GM12874 (cell line): ENCODE data around the gene NRAP.

Experiments
- TF ChIP-seq, protein P1 (sequence below): IDR thresholded peaks from 2 replicates; pipeline ENCODE4 v1.5.1; 2011; ENCODE audit warnings: low read depth, mild to moderate bottlenecking, control low read depth, low read length, moderate library complexity; ENCODE audit not compliant: insufficient read depth

Gene NRAP

DNA sequence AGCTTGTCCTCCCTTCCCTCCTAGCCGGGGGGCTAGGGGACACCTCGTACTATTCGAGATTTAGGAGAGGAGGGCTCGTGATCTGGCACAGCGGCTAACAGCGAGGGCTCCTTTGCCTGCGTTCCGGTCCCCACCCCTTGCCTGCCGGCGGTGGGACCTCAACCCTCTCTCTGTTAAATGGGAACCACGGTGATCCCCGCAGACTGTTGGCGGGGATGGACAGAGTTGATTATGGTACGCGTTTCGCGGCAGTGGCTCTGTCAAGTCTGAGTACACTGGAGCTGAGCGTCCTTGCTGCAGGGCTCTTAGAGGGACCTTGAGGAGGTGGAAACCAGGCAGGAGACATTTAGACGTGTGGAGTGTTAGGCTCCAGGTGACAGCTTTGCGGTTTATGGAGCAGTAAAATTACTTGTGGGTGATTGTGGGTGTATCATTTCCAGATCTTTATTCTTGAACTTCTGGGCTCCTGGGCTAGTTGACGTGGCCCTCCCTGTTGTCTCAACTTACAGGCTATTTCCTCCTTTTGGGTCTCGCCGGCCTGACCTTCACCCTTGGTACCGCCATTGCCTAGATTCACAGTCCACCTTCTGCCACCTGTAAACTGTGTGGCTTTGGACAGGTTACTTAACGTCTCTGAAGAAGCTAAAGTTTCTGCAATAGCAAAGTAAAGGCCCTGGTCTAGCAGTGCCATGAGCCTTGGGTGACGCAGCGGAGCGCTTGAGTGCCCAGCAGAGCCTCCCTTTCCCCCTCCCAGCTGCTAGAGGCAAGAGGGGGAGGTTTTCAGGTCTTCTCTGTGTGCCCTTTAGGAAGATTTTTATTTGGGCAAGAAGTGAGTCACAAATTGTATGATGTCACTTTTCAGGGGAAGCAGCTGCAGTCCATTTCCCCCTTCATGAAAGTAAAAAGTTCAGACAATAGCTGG, 16.6 kb upstream of the NRAP start:
- TF ChIP-seq, protein P1, sequence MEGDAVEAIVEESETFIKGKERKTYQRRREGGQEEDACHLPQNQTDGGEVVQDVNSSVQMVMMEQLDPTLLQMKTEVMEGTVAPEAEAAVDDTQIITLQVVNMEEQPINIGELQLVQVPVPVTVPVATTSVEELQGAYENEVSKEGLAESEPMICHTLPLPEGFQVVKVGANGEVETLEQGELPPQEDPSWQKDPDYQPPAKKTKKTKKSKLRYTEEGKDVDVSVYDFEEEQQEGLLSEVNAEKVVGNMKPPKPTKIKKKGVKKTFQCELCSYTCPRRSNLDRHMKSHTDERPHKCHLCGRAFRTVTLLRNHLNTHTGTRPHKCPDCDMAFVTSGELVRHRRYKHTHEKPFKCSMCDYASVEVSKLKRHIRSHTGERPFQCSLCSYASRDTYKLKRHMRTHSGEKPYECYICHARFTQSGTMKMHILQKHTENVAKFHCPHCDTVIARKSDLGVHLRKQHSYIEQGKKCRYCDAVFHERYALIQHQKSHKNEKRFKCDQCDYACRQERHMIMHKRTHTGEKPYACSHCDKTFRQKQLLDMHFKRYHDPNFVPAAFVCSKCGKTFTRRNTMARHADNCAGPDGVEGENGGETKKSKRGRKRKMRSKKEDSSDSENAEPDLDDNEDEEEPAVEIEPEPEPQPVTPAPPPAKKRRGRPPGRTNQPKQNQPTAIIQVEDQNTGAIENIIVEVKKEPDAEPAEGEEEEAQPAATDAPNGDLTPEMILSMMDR: no peak

DNA sequence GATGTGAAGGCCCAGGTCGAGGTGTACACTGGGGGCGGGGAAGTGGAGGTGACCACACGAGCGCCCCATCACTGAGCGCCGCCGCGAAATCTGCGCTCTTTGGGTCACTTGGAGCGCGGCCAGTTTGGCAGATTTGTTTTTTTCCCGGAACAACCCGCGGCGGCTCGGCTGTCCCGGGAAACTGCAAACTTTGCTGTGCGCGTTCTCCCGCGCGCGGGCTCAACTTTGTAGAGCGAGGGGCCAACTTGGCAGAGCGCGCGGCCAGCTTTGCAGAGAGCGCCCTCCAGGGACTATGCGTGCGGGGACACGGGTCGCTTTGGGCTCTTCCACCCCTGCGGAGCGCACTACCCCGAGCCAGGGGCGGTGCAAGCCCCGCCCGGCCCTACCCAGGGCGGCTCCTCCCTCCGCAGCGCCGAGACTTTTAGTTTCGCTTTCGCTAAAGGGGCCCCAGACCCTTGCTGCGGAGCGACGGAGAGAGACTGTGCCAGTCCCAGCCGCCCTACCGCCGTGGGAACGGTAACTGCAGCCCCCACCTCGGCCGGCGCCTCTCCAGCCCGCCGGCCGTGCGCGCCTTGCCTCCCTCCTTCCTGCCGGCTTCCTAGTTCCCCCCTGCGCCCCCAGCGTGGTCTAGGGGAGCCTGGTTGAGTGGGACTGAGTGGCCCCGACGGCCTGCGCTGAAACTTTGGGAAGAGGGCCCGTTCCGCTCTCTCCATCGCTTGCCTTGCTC, 15.8 kb upstream of the NRAP start, which contains the start of gene CASP7:
Gene CASP7, plus strand, starts transcription at position 450 of the 727 bp plus-strand sequence. CDS start 17,582 bp downstream, outside the sequence.
- TF ChIP-seq, protein P1: peak; percentile 53

DNA sequence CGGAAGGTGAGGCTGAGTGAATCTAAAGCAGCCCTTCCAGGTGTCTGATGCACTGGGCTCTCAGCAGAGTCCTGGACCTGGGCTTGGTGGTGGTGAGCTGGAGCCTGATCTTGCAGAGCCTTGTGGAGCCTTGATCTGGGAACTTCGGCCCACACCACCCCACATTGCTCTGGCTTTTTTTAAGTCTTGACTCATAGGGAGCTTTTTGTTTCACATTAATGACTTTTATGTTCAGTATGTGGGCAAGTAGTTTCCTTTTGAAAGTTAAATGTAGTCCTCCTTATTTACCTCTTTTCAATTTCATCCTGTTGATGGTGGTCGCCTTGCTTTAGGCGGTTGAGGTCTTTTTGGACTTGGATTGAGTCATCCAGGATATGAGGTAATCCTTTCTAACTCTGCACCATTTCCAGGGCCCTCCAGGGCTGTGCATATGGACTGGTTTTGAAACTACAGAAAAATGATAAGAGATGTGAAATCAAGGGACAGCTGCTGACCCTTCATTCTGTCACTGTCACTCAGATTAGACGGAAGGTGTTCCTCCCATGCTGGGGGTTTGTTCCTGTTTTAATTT, 2.9 kb upstream of the NRAP start:
- TF ChIP-seq, protein P1: no peak

DNA sequence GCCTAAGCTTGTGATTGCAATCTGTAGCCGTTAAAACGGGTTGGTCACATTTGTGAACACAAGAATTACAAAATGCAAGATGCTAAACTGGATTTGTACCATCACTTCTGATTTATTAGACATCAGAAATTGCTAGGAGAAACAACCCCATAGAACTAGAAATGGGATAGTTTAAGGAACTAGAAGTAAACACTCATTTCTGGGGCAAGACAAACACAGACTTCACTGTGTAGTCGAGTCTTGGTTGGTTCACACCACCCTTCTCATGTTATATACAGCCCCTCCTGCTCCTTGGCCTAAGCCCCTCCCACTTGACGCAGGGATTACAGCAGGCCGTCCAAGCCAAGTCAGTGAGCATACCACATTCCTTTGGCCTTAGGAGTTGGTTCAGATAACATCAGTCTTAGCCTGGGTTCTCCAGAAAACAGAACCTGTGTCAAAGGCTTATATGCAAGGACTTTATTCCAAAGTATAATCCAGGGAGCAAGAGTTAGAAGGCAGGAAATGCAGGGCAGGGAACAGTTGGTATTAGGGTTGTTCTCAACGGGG, 2.0 kb upstream of the NRAP start:
- TF ChIP-seq, protein P1: no peak

DNA sequence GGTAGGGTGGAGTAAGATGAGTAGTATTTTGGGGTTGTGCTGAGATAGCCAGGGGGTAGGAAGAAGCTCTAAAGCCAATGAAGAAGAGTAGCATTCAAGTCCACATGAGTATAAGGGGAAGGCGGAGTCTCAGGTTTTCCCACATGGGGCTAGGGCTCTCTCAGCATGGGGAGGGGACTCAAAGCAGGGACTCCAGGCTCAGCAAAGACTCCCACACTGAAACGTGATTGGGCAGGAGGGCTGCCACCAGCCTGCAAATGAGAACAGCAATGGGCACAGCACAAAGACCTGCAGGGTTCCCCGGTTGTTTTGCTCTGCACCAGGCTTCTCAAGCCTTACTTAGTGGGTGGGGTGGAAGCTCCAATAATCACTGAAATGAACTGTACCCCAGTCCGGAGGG, 1.5 kb upstream of the NRAP start:
- TF ChIP-seq, protein P1: no peak

DNA sequence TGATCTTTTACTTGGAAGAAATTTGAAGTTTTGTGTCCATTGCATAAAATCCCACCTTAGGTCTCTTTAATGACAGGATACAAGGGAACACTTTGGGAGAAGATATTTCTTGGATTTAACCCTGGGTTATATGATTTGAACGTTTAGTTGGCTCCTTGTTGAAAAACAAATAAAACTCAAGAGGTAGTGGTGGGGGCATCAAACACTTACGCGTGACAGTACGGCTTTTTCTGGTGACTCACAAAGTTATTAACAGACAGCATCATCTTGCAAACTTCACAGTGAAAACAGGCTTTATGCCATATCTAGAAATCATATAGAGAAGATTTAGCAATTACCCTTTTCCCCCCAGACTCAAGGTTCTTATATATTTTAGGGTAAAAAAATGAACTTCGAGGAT, 699 bp downstream of the NRAP start:
- TF ChIP-seq, protein P1: no peak

DNA sequence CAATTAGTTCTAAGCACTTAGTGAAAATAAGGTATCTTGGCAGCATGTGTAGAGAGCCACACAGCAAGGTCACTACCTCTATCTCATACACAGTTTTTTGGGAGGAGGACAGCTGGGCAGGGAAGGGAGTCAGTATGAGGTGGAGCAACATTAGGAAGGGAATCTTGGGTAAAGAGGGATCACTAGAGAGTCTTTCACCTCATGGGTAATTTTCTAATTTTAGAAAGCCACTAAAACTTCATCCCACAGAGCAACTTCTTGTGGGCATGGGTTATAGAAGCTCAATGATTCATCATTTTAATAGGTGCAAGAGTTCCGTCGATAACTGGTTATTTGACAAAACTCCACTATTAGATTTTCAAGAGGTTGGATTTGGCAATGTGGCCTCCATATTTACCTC, 2.5 kb downstream of the NRAP start:
- TF ChIP-seq, protein P1: no peak
